G401.6 (cell line): ENCODE measurements around the gene MSL3.

Experiments used
- FAIRE-seq: peaks from 2 replicates; lab custom pipeline; 2012; peaks lifted over from hg19 to GRCh38; lab: Jason Lieb, UNC

Gene MSL3, protein sequence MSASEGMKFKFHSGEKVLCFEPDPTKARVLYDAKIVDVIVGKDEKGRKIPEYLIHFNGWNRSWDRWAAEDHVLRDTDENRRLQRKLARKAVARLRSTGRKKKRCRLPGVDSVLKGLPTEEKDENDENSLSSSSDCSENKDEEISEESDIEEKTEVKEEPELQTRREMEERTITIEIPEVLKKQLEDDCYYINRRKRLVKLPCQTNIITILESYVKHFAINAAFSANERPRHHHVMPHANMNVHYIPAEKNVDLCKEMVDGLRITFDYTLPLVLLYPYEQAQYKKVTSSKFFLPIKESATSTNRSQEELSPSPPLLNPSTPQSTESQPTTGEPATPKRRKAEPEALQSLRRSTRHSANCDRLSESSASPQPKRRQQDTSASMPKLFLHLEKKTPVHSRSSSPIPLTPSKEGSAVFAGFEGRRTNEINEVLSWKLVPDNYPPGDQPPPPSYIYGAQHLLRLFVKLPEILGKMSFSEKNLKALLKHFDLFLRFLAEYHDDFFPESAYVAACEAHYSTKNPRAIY

DNA sequence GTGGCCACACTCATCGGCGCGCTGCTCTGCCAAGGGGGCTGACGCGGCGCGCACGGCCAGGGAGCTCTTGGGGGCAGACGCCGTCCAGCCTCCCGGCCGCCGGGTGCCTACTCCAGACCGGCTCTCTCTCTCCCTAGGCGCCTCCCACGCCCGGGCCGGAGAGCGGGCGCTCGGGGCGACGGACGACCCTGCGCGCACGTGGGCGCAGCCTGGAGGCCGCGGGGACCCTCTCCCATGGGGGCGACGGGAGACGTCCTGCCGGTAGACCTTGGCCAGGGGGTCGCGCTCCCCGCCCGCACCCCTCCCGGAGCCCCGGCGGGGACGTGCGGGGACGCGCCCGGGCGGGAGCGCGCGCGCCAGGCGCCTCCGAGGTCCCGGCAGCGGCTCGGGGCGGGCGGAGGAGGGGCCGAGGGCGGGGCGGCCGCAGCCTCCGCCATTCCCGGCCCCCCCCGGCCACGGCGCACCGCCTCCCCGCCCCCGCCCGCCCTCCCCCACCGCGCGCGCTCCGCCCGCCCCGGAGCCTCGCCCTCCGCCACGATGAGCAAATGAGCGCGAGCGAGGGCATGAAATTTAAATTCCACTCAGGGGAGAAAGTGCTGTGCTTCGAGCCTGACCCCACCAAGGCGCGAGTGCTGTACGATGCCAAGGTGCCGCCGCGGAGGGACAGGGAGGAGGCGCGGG lies at the start of gene MSL3:
Gene MSL3, plus strand, starts transcription at position 519 of the 681 bp plus-strand sequence. Its CDS starts 27 bp downstream, at position 546.
- no peak for FAIRE-seq

DNA sequence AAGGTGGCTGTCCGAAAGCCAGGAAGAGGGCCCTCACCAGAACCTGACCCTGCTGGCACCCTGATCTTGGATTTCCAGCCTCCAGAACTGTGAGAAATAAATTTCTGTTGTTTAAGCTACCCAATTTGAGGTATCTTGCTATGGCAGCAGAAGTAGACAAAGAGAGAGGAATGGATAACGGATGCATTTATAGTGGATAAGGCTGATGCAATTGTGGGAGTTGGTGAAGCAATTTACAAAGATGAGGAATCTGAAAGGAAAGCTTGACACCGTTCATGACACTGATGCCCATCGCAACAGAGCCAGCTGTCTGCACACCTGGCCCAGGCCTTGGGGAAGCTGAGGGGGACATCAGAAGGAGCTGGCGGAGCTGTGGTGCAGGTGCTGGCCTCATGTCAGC lies 35.7 kb upstream of the MSL3 start:
- no peak for FAIRE-seq

DNA sequence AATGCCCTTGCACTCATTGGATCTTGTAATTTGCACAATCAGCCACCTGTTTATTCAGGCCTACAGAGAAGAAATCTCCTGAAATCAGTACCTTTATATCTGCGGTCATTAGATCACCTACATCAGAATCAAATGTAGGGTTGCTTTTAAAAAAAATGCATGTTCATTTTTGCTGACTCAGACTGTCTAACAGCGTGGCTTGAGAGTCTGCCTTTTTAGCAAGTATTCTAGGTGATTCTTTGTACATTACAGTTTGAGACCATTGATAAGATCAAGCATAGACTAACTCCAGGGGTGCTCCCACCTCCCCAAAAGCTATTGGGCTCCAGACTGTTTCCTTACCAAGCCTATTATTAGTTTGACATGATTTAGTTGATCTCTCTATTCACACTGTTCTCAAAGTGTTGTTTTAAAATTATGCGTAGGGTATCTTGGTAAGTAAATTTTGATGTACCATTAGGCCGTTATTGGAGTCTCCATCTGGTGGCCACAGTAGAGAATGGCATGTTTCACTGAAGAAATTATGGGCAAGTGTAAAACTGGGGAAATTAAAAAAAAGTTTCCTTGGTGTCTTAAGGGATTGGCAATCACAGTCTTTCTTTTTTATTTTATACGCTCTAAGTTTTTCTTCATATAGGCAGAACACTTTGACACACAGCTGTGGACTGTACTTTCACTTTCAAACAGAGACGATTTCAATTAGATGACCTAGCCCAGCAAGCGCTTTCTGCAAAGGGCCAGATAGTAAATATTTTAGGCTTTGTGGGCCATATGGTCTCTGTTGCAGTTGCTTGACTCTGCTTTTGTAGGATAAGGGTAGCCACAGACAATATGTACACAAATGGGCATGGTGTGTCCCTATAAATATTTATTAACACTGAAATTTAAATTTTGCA lies 33.7 kb upstream of the MSL3 start:
- peak; percentile 73 for FAIRE-seq

DNA sequence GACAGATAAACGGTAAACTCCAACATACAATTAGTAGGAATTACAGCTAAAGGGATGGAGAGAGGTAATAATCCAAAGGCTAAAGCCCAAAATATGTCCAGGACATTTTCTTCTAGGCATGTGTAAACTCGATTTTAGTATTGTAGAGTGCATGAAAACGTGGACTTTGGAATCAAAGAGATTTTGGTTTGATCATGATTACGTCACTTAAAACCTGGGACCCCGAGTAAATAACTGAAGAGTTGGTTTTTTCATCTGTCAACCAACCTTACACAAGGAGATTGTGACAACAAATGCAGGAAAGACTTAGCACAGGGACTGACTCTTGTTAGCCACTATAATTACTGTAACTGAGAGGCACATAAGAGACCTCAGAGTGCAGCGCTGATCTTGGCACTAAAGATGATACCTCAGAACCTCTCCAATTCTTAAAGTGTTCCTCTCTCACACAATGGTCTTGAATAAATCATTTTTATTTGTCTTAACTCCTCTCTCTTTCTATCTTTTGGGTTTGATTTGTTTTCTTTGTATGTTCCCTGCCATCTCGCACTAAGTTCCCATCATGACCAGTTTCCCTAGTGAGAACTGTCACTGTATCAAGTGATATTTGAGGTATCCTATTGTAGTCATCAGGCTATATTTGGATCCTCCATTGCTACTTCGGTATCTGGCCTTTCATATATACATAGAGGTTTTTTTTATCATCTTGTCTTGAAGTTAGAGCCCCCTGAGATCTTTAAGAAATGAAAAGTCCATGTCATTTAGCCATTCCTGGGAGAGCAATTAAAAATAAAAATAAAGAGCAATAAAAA lies 32.2 kb upstream of the MSL3 start:
- FAIRE-seq: no peak

DNA sequence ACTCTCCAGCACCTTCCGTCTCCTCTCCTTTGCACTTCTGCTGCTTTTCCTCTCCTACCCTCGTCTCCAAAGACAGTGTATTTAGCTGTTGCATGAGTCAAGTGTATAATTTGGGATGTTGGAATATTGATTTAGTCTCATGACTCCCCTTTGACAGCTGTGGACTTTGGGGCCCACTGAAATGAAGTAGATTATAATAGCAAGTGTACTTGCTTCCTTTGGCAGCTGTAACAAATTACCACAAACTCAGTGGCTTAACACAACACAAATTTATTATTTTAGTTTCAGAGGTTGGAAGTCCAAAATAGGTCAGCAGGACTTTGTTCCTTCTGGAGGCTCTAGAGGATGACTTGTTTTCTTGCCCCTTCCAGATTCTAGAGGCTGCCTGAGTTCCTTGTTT lies 29.5 kb upstream of the MSL3 start:
- FAIRE-seq: no peak

DNA sequence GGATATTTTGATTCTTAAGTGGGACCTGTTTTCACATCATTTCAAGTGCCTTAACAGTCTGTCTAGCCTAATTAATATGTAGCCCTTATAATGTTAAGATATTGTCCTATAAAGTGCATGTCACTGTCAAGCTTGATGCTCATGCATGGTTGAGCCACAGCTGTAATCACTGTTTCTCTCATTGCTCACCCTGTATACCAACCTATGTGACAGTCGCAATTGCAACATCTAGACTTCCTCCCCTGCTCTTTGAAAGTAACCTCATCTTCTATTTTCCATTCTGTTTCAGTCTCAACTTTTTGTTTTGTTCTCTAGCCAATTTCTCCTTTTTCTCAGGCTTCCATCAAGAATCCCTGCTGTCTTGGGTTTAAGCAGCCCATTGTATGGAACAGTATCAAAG lies 24.4 kb upstream of the MSL3 start:
- FAIRE-seq: no peak

DNA sequence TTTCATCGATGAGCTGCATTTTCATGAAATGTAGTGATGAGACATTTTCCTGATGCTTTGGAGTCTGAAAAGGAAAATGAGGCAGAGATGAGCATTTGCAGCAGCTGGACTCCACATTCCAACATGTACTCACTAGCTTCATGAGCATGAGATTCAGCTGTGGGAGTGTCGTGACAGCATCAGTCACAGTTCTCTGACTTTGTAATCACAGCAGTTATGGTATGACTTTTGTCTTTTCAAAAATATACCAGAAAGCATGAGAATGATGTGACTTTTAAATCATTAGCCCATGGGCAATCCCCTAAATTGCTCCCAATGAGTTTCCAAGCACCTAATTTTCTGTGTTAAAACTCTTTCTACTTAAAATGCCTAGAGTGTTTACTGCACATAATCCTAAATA lies 18.3 kb upstream of the MSL3 start:
- no peak for FAIRE-seq

DNA sequence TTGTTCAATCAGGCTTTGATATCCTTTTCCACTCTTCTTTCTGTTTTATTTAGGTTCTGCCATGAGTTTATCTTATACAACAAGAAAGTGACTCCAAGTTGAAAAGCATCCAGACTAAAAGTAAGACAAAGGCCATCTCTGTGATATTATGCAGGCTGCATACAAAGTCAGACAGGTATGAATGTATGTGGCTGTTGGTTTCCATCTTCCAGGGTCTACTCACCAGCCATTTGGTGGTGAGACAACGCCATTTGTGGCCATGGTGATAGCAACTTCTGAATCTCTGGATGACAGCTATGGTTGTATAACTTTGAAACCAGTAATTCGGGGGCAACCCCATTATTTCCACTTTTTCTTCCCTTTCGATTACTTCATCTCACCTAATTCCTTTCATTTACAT lies 17.2 kb upstream of the MSL3 start:
- no peak for FAIRE-seq

DNA sequence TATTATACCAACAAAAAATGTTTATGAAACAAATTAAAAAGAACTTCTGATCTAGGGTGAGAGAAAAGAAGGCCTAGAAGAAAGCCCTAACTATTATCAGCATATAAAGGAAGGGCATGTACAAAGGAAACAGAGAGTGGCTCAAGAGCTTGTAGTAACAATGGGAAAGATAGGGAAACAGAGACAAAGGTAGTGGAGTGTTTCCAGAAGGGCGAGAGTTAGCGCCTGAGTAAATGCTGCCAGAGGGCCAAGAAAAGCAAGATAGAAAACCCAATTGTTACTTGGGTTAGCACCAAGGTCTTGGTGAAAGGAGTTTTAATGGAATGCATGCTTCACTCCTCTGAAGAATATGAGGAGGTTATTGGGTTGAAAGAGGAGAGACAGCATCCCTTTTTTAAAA lies 16.5 kb upstream of the MSL3 start:
- no peak for FAIRE-seq

DNA sequence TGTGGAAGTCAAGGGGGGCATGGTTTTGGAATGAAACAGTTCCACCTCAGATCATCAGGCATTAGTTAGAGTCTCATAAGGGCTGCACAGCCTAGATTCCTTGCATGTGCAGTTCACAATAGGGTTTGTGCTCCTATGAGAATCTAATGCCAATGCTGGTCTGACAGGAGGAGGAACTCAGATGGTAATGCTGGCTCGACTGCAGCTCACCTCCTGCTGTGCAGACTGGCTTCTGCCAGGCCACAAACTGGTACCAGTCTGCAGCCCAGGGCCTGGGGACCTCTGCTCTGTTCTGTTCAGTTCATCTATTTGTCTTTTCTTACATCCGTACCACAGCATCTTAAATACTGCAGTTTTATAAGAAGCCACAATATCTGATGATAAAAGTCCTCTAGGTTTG lies 12.2 kb upstream of the MSL3 start:
- FAIRE-seq: no peak

DNA sequence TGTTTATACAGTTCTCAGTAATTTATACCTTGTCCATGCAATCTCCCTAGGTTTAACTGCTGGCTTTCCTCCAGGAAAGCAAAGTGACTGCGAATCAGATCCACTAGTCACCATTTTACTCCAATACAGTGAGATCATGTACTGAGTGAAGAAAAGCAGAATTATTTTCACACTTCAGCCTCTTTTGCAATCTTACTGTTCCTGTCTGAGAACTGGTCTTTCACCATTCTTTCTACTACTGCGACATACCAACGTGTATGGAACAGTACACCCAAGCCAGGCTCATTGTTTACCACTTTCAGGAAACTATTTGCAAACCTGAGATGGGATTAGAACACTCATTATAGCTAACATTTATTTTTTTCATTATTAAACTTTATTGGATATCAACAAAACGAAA lies 8.0 kb upstream of the MSL3 start:
- no peak for FAIRE-seq

DNA sequence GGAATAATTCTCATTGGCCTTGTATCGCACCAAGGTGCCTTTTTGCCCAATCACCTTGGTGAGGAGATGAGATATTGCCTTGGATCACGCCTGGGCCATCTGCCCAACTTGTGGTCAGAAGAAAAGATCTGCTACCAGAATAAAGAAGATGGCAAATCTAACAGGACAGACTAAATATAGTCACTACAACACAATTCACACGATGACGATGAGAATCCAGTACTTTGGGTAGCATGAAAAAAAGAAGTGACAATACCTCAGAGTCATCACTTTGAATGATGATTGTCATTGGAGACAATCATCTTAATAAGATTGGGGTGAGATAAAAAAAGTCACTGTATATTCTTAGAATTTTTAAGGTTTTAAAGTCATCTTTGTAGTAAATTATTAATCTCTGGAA lies 7.3 kb upstream of the MSL3 start:
- FAIRE-seq: no peak

DNA sequence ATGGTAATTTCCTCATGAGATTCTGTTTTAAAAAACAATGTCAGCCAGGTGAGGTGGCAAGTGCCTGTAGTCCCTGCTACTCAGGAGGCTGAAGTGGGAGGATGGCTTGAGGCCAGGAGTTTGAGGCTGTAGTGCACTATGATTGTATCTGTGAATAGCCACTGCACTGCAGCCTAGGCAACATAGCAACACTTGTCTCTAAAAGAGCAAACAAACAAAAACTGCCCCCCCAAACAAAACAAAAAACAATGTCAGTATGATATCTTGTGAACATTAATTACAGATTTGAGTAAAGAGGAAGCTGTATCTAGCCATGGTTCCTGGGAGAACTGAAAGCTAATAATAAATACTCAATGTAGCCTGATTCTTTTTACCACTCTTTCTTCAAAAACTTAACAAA lies 6.8 kb upstream of the MSL3 start:
- no peak for FAIRE-seq

DNA sequence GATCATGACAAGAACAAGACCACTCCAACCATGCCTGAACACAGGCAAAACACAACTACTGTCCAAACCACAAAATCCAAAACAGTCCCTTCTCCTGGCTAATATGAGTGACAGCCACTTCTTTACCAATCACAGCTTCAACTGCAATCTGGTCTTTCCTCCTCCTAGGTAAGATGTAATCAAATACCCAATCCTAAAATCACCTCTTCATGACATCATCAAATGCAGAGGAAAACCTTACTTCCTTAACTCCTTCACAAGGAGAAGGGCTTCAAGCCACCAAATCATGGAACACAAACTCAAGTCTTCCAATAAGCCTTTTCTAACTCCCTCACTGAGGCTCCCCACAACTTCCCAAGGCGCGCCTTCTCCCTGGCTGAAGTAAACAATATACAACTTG lies 4.4 kb upstream of the MSL3 start:
- FAIRE-seq: no peak

DNA sequence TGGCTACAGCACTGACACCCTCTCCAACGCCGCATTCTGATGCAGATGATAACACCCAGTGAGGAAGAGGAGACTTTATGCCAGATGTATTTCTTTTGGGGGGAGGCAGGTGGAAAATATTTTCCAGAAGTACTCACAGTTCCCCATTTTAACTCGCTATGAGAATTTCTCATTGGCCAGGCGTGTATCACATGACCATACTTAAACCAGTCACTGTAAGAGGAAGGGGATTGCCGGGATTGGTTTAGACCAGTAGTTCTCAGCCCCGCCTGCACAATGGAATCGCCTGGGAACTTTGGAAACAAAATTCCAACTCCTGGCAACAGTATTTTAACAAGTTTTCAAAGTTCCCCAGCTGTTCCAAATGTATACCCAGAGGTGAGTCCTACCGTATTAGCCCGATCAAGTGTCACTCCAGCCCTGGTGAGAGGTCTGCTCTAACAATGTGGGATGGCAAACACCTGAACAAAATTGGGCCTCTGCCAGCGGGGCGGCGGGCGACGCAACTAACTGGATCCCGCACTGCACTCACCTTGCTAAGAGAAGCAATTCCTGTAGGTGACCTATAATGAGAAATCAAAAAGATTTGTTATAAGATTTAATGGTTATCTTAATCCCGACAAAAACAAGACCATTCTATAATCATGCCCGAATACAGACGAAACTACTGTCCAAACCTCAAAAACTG lies 2.9 kb upstream of the MSL3 start:
- no peak for FAIRE-seq

DNA sequence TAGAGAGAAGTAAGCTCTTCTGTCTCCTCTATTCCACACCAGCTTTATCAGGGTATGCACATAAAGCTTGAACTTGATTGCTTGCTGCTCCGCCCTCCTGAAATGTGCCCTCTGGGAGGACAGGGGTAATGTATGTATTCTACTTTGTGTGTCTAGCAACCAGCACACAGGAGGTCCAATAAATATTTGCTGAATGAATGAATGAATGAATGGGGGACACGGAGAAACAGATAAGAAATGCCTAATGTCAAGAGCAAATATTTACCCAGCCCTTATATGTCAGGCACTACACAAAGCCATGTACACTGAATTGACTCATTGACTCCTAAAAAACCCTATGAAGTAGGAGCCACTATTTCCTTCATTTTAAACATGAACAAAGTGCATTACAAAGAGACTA lies 2.3 kb upstream of the MSL3 start:
- FAIRE-seq: no peak

DNA sequence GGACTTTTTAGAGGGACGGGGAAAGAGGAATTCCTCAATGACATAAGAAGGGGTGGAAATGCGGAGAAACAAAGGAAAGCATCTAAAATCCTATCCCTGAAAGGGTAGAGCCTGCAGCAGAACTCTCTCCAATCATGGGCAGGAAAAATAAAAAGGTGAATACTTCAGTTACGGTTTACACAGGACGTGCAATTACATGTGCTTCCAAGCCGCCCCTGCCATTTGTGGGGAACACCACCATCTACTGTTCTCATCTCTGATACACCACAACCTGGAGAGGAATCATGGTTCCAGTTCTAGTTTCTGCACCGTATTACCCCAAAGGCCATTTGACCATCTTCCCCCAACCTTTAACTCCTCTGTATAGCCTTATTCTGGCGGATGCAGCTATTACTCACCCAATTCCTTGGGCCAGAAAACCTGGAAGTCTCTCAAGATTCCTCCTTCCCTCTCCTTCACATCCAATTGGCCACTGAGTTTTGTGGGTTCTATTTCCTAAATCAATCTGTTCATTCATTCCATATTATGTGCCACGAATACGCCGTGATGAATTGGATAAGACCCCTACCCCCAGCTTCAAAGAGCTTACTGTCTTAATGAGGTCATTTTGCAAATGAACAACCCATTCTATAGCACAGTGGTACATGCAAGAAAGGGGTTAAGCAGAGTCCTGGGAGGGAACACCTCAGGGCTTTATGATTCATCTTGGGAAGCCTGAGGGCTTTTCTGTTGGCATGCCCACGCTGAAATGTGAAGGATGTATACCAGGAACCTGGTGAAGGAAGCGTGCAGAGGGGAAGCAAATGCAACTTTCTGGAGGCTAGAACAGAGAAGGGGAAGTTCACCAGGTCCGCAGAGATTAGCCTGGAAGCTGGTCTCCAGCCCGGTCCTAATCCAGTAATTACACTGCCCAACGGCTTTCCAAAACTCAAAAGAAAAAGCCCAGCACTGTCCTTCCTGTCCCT lies 1.4 kb upstream of the MSL3 start:
- no peak for FAIRE-seq

DNA sequence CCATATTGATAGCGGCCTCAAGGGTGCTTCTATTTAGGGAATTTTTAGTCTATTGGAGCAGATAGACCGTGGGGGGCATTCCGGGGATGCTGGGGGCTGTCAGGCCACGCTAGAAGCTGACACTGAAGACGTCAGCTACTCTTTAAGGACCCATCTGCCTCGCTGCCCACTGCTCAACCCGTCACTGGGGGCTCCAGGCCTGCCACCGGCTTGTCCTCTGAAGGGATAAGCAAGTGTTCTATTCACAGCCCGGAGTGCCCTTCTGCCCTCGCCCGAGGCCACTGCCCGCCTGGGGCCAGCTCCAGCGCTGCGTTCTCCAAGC lies 679 bp upstream of the MSL3 start:
- FAIRE-seq: no peak

DNA sequence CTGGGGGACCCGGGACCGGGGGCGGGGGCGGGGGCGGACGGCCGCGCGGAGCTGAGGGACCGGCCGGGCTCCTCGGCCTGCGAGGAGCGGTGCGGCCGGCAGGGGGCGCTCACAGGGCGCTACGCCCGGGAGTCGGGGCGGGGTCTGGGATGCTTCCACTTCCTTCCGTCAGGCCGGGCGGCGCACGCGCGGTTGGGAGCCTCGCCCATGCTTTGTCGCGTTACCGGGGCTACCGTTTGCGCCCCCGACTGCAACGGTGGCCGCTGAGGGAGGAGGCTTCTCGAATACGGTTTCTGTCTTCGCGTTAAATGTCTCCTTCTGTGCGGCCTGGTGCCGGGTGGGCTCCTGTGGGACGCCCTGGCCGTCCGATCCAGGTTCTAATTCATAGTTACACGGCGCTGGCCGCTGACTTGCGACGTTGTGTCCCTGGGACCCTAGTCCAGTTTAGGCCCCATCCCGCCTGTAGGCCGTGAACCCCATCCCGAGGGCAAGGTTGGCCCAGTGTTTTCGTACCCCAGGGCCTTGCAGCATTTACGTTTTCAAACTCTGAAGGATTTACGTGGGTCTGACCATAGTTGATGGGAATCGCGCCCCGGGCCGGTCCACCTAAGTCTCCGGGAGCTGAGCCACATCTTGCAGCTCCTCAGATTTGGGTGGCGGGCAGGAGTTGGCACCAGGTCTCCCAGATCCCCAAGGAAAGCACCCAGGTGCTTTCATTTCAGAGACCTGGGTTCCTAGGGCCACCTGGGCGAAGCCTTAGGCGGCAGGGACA lies 549 bp downstream of the MSL3 start:
- FAIRE-seq: no peak

DNA sequence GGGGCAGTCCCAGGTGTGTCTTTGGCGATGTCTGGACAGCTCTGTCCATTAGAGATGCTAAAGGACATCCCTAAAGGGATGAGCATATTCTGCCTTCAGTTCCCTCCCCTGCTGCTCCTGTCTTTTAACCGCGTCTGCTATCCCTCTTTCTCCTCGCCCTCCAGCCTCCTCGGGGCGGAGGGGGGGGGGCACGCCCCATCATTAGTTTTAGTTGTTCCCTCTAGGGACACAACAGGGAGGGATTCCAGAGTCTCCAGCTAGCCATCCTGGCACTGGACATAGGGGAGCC lies 1.1 kb downstream of the MSL3 start:
- no peak for FAIRE-seq
